Nephron progenitor cell (in vitro differentiated cells): Measurements from ENCODE around the gene SLC25A39.
"Not testable (repeated sequence)": the region's sequence is repeated elsewhere in the genome, so short reads cannot be mapped to it uniquely, and the experiment has no call there.

ENCODE experiments used
- DNase-seq: peaks from one replicate; pipeline ENCODE4 v3.0.0; 2021
- H3K27ac Mint-ChIP-seq: 2 replicates; pipeline ENCODE4 v1.8.0; 2021; ENCODE audit warnings: mild to moderate bottlenecking, moderate library complexity, mixed read lengths
- H3K27me3 Mint-ChIP-seq: 2 replicates; pipeline ENCODE4 v1.8.0; 2021; ENCODE audit warnings: mild to moderate bottlenecking, low read depth, mixed read lengths; ENCODE audit not compliant: poor library complexity
- H3K36me3 Mint-ChIP-seq: 2 replicates; pipeline ENCODE4 v1.8.0; 2021; ENCODE audit warnings: low read depth, mixed read lengths
- H3K4me1 Mint-ChIP-seq: 2 replicates; pipeline ENCODE4 v1.8.0; 2021; ENCODE audit warnings: mixed read lengths
- H3K4me3 Mint-ChIP-seq: 2 replicates; pipeline ENCODE4 v1.8.0; 2021; ENCODE audit warnings: mild to moderate bottlenecking, moderate library complexity, mixed read lengths
- H3K9me3 Mint-ChIP-seq: 2 replicates; pipeline ENCODE4 v1.8.0; 2021; ENCODE audit warnings: mild to moderate bottlenecking, moderate library complexity, mixed read lengths
- CTCF ChIP-seq: fragments of 200-600 bp; sonication (generic); IDR thresholded peaks from 2 replicates; pipeline ENCODE4 v1.5.0; 2021; ENCODE audit warnings: antibody characterized with exemption

SLC25A39 gene

GRCh38 chr17:44350733-44351226 lies 26.2 kb upstream of the SLC25A39 start:
- H3K9me3 Mint-ChIP-seq, result no peaks in the 10 kb centered on the region
- DNase-seq, result peak; percentile 84
- TF ChIP-seq CTCF, result peak; percentile 85
- peaks cover 5% of the 10 kb centered on the region for H3K36me3 Mint-ChIP-seq
- no peak overlapping the region for H3K27ac Mint-ChIP-seq
- peaks cover 7% of the 10 kb centered on the region for H3K27me3 Mint-ChIP-seq
- H3K4me1 Mint-ChIP-seq, result peaks cover 18% of the 10 kb centered on the region
- H3K4me3 Mint-ChIP-seq, result no peak overlapping the region

GRCh38 chr17:44349553-44350070 lies 25.0 kb upstream of the SLC25A39 start:
- Mint-ChIP-seq H3K36me3 (peaks cover 5% of the 10 kb centered on the region), H3K27ac (no peak overlapping the region), H3K9me3 (no peaks in the 10 kb centered on the region), H3K4me3 (no peak overlapping the region), H3K4me1 (peaks cover 22% of the 10 kb centered on the region), H3K27me3 (peaks cover 7% of the 10 kb centered on the region)
- DNase-seq, result no peak
- TF ChIP-seq CTCF, result no peak

GRCh38 chr17:44348988-44349364 lies 24.4 kb upstream of the SLC25A39 start:
- Mint-ChIP-seq H3K4me1 (peaks cover 27% of the 10 kb centered on the region), H3K27me3 (peaks cover 9% of the 10 kb centered on the region), H3K9me3 (no peaks in the 10 kb centered on the region), H3K36me3 (peaks cover 5% of the 10 kb centered on the region), H3K4me3 (no peak overlapping the region), H3K27ac (no peak overlapping the region)
- TF ChIP-seq CTCF, result no peak
- DNase-seq, result no peak

GRCh38 chr17:44348234-44348987 lies 23.8 kb upstream of the SLC25A39 start:
- H3K4me3 Mint-ChIP-seq, result no peak overlapping the region

GRCh38 chr17:44347206-44348055 lies 22.8 kb upstream of the SLC25A39 start:
- not testable (repeated sequence) for H3K9me3 Mint-ChIP-seq, H3K36me3 Mint-ChIP-seq, DNase-seq, H3K4me3 Mint-ChIP-seq, H3K27ac Mint-ChIP-seq
- peaks cover 26% of the 10 kb centered on the region for H3K4me1 Mint-ChIP-seq
- peaks cover 20% of the 10 kb centered on the region for H3K27me3 Mint-ChIP-seq

More at GRCh38 chr17:44348234-44348987, 23.8 kb upstream of the SLC25A39 start:
- H3K4me1 Mint-ChIP-seq, result peaks cover 32% of the 10 kb centered on the region
- DNase-seq, result no peak
- H3K27ac Mint-ChIP-seq, result no peak overlapping the region
- no peaks in the 10 kb centered on the region for H3K9me3 Mint-ChIP-seq
- no peak for TF ChIP-seq CTCF
- H3K27me3 Mint-ChIP-seq, result peaks cover 14% of the 10 kb centered on the region
- H3K36me3 Mint-ChIP-seq, result peaks cover 5% of the 10 kb centered on the region
